K562 (cell line): ENCODE measurements around the gene CHURC1. TPM values are rescaled to one million over a fixed set of nuclear protein-coding genes. Genes with fewer than 3 reads are reported as not detected.

Experiments used
- ATAC-seq: fragments of 200-7000 bp; cut with Tn5 transposase; 3 replicates; pipeline ENCODE4 v1.9.1; 2020; ENCODE audit warnings: moderate library complexity
- BruUV-seq: library from RNA; stranded (reverse); fragments of 400-500 nt; replicated peaks from 2 replicates; lab custom pipeline; 2021; lab: Mats Ljungman, UMichigan
- CTCF ChIA-PET: fragments of 300-600 bp; formaldehyde crosslinking; extraction: SDS; loops from one replicate; lab custom pipeline; 2021; ENCODE audit warnings: low intra/inter-chr PET ratio; lab: Yijun Ruan, JAX
- POLR2A ChIA-PET: fragments of 300-600, 350-650 bp; sonication (Branson Sonifier 250); formaldehyde crosslinking; extraction: SDS; loops from one replicate; lab custom pipeline; 2021; ENCODE audit warnings: antibody characterized with exemption, inconsistent platforms; lab: Yijun Ruan, JAX
- DNase-seq, 4 experiments: peaks; one replicate each; pipeline versions ENCODE4 v3.0.0 to v3.0.0-alpha.2; 2011 to 2018; ENCODE audit warnings: low spot score in 3 of 4, mixed read lengths in 3 of 4; ENCODE audit errors: extremely low read depth in 1 of 4
- FAIRE-seq: peaks from 2 replicates; lab custom pipeline; 2011; peaks lifted over from hg19 to GRCh38; lab: Jason Lieb, UNC
- H2AFZ ChIP-seq: 2 replicates; pipeline ENCODE4 v1.6.0; 2011; ENCODE audit warnings: low read depth, low read length, control low read depth, inconsistent platforms
- H3K27ac ChIP-seq: fragments of 200-600 bp; 3 replicates; pipeline ENCODE4 v1.8.0; 2011; ENCODE audit warnings: low read depth, mild to moderate bottlenecking, control low read depth, inconsistent platforms, low read length, moderate library complexity, mixed read lengths; ENCODE audit errors: extremely low read depth
- H3K27me3 ChIP-seq, 2 experiments: fragments of 300-600 bp in 1 of 2; 2 replicates in 1 of 2; 3 replicates in 1 of 2; pipeline versions ENCODE4 v1.6.0 to v1.8.0; 2011; ENCODE audit warnings: inconsistent platforms in 2 of 2, low read length in 2 of 2, mild to moderate bottlenecking in 1 of 2, mixed read lengths in 1 of 2, moderate library complexity in 1 of 2; ENCODE audit not compliant: control insufficient read depth in 2 of 2, insufficient read depth in 2 of 2
- H3K36me3 ChIP-seq: fragments of 300-600 bp; 3 replicates; pipeline ENCODE4 v1.8.0; 2011; ENCODE audit warnings: mild to moderate bottlenecking, low read length, inconsistent platforms; ENCODE audit not compliant: control insufficient read depth, insufficient read depth
- H3K4me1 ChIP-seq, 2 experiments: fragments of 200-600 bp in 1 of 2; replicated peaks in 1 of 2; 2 replicates in 1 of 2; 3 replicates in 1 of 2; pipeline versions ENCODE4 v1.5.1 to v1.8.0; 2011; ENCODE audit warnings: inconsistent platforms in 2 of 2, low read length in 2 of 2, mild to moderate bottlenecking in 1 of 2, mixed read lengths in 1 of 2, moderate library complexity in 1 of 2; ENCODE audit not compliant: control insufficient read depth in 2 of 2, insufficient read depth in 2 of 2
- H3K4me2 ChIP-seq: 2 replicates; pipeline ENCODE4 v1.6.1; 2011; ENCODE audit warnings: low read length, control low read depth, inconsistent platforms, mixed read lengths; ENCODE audit not compliant: insufficient read depth
- H3K4me3 ChIP-seq: fragments of 200-600 bp; sonication (generic), shearing (Covaris generic); 2 replicates; pipeline ENCODE4 v1.5.1; 2016; ENCODE audit warnings: control low read depth, inconsistent platforms
- H3K79me2 ChIP-seq: fragments of 200-600 bp; 3 replicates; pipeline ENCODE4 v1.8.0; 2011; ENCODE audit warnings: low read length, inconsistent platforms; ENCODE audit not compliant: control insufficient read depth, insufficient read depth
- H3K9ac ChIP-seq, 2 experiments: 2 replicates each; pipeline versions ENCODE4 v1.6.0 to v1.6.1; 2011; ENCODE audit warnings: low read depth in 2 of 2, low read length in 2 of 2, control low read depth in 1 of 2, inconsistent platforms in 1 of 2, mild to moderate bottlenecking in 1 of 2, mixed read lengths in 1 of 2; ENCODE audit not compliant: insufficient read depth in 1 of 2
- H3K9me1 ChIP-seq: one replicate; pipeline ENCODE4 v1.6.0; 2011; ENCODE audit warnings: inconsistent platforms, mild to moderate bottlenecking, low read length, moderate library complexity; ENCODE audit not compliant: control insufficient read depth, insufficient read depth
- H3K9me3 ChIP-seq: replicated peaks from 2 replicates; pipeline ENCODE4 v1.5.1; 2011; ENCODE audit warnings: low read depth, low read length, inconsistent platforms; ENCODE audit not compliant: control insufficient read depth, insufficient read depth
- H4K20me1 ChIP-seq: replicated peaks from 2 replicates; pipeline ENCODE4 v1.6.1; 2011; ENCODE audit warnings: low read length, inconsistent platforms, mixed read lengths; ENCODE audit not compliant: control insufficient read depth, insufficient read depth
- ATF4 ChIP-seq: fragments of 450-650 bp; formaldehyde crosslinking; IDR thresholded peaks from 2 replicates; pipeline ENCODE4 v1.4.0; 2022; ENCODE audit warnings: mild to moderate bottlenecking, moderate library complexity
- BRD4 ChIP-seq: fragments of 200-600 bp; sonication (generic); IDR thresholded peaks from 2 replicates; pipeline ENCODE4 v1.6.1; 2017; ENCODE audit warnings: inconsistent platforms
- E2F8 ChIP-seq: fragments of 450-650 bp; IDR thresholded peaks from 2 replicates; pipeline ENCODE4 v1.7.1; 2018; ENCODE audit warnings: mild to moderate bottlenecking, low read depth; ENCODE audit not compliant: partially characterized antibody
- MTA1 ChIP-seq: fragments of 450-650 bp; IDR thresholded peaks from 2 replicates; pipeline ENCODE4 v1.6.1; 2017; ENCODE audit warnings: borderline replicate concordance
- NRF1 ChIP-seq, 2 experiments: fragments of 450-650 bp; IDR thresholded peaks in 1 of 2; conservative IDR thresholded peaks in 1 of 2; 2 replicates each; pipeline ENCODE4 v1.6.1; 2014; ENCODE audit warnings: mild to moderate bottlenecking in 2 of 2
- RBM17 ChIP-seq: fragments of 200-400 bp; formaldehyde crosslinking; IDR thresholded peaks from 2 replicates; pipeline ENCODE4 v1.6.1; 2017; ENCODE audit warnings: low read depth, mild to moderate bottlenecking, low read length, borderline replicate concordance
- TRIM25 ChIP-seq: fragments of 450-650 bp; IDR thresholded peaks from 2 replicates; pipeline ENCODE4 v1.7.0; 2016; ENCODE audit warnings: borderline replicate concordance
- ZFX ChIP-seq: sonication (generic); formaldehyde crosslinking; IDR thresholded peaks from 2 replicates; pipeline ENCODE4 v1.8.0; 2022; ENCODE audit warnings: mild to moderate bottlenecking, missing genetic modification reagents, moderate library complexity
- ZNF24 ChIP-seq: fragments of 450-650 bp; IDR thresholded peaks from 2 replicates; pipeline ENCODE4 v1.6.1; 2016
- ZNF785 ChIP-seq: fragments of 250-450 bp; sonication (Bioruptor Pico); IDR thresholded peaks from 2 replicates; pipeline ENCODE4 v1.4.0; 2020; ENCODE audit warnings: mild to moderate bottlenecking
- WGBS: fragments of 100-300 bp; shearing (Covaris generic); methylation state at CpG from one replicate; pipeline ENCODE4 v1.1.6; 2016; ENCODE audit warnings: low coverage, mixed read lengths; ENCODE audit not compliant: insufficient coverage; ENCODE audit errors: missing lambda C conversion rate; 5-methylcytosine and 5-hydroxymethylcytosine counted together
- in situ Hi-C: fragments of 300-500 bp; cut with MboI; formaldehyde crosslinking; loops from 4 replicates; pipeline ENCODE4 v1.15.0; 2018; ENCODE audit warnings: inconsistent platforms, mixed read lengths
- intact Hi-C: fragments of 100-400 bp; cut with micrococcal nuclease; formaldehyde crosslinking; loops from 2 replicates; pipeline ENCODE4 v1.14.2; 2022
- polyA plus RNA-seq, 8 experiments: library from polyadenylated mRNA; depleted of rRNA in 4 of 8; stranded (reverse) in 5 of 8; unstranded in 3 of 8; fragments of >200 nt; fragmentation: Nextera tagmentation in 2 of 8; fragmentation: Illumina TruSeq in 1 of 8; extraction: Ambion mirVana in 2 of 8; extraction: Trizol in 1 of 8; gene quantifications; 2 replicates each; pipeline versions ENCODE4 v1.2.1 to v1.2.3, GENCODE V29; 2011 to 2014; ENCODE audit warnings: inconsistent platforms in 1 of 8, missing spikeins in 1 of 8
- total RNA-seq, 7 experiments: library from RNA; depleted of rRNA in 6 of 7; stranded (reverse); fragments of >200 nt in 6 of 7; fragmentation: Illumina TruSeq in 2 of 7; extraction: Trizol in 2 of 7; gene quantifications; 2 replicates each; pipeline versions ENCODE4 v1.2.1 to v1.2.3, GENCODE V29; 2011 to 2021; ENCODE audit warnings: low replicate concordance in 1 of 7
- TF ChIP-seq, protein P1 (sequence below): fragments of 450-650 bp; IDR thresholded peaks from 2 replicates; pipeline ENCODE4 v1.6.1; 2016; ENCODE audit warnings: missing biosample characterization, missing genetic modification characterization

CHURC1 gene
- total and polyA plus RNA-seq, 9 of the 15 experiments (the other 6 are each of a cell fraction or from before 2014, with no cell fraction given) = 27.3 to 239 (median 45.6) TPM

DNA sequence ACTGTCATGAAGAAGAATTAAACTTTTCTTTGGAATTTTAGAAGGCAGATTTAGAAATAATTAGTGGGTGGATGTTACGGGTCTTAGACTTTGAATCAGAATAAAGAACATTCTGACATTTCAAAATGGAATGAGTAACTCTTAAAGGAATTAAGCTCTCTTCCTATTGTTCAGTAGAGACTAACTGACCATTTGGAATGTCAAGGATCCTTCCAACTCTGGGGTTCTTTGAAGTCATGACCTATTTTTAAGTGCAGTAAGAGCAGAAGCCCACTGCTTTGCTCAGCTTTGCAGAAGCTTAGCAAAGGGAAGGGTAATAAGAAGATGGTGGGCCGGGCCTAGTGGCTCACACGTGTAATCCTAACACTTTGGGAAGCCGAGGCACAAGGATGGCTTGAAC is 4.0 kb downstream of the CHURC1 start:
- Histone ChIP-seq H4K20me1 (no peaks in the 10 kb centered on the region), H3K36me3 (peaks cover 10% of the 10 kb centered on the region; the same call in 2 of the 3 replicates), H3K27me3 (no peaks in the 10 kb centered on the region), H3K9me3 (no peaks in the 10 kb centered on the region; the same call in 1 of the 2 replicates), H2AFZ (no peak overlapping the region), H3K27ac (no peak overlapping the region), H3K4me1 (peaks cover 0 to 3% of the 10 kb centered on the region in 2 experiments; a peak in 2 of 5 replicates), H3K4me3 (no peak overlapping the region), H3K9me1 (no peaks in the 10 kb centered on the region), H3K79me2 (peaks cover 32% of the 10 kb centered on the region), H3K4me2 (no peak overlapping the region), H3K9ac (no peak overlapping the region)
- ChIA-PET POLR2A (no interaction called here), CTCF (no interaction called here)
- no TSS peak for BruUV-seq
- DNase-seq (no peak), ATAC-seq (no peak), FAIRE-seq (no peak)
- WGBS = 93% methylated on average over 4 of the region's 4 CpGs
- intact Hi-C loops = no loop called here
- in situ Hi-C loops = no loop called here
- no peak for TF ChIP-seq MTA1
- TF ChIP-seq ZFX (CRISPR knock-in tag) = no peak
- TF ChIP-seq NRF1 (conservative IDR thresholded peaks at IDR 0.05 in 1 of 2, IDR thresholded peaks at IDR 0.05 in 1 of 2) = no peak
- TF ChIP-seq E2F8 = no peak
- TF ChIP-seq BRD4 = no peak
- TF ChIP-seq, protein P1, sequence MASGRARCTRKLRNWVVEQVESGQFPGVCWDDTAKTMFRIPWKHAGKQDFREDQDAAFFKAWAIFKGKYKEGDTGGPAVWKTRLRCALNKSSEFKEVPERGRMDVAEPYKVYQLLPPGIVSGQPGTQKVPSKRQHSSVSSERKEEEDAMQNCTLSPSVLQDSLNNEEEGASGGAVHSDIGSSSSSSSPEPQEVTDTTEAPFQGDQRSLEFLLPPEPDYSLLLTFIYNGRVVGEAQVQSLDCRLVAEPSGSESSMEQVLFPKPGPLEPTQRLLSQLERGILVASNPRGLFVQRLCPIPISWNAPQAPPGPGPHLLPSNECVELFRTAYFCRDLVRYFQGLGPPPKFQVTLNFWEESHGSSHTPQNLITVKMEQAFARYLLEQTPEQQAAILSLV = no peak
- TF ChIP-seq TRIM25 = no peak
- no peak for TF ChIP-seq RBM17
- no peak for TF ChIP-seq ZNF24
- no peak for TF ChIP-seq ZNF785 (CRISPR knock-in tag)
- no peak for TF ChIP-seq ATF4 (CRISPR knock-in tag)
